Adipocyte (in vitro differentiated cells): ENCODE measurements around the gene FRK.

Source experiments
- DNase-seq: peaks from one replicate; pipeline ENCODE4 v3.0.0-alpha.2; 2015; ENCODE audit warnings: low read depth
- H3K27me3 ChIP-seq: replicated peaks from 2 replicates; pipeline ENCODE4 v1.7.0; 2013; ENCODE audit warnings: mild to moderate bottlenecking, low read length, moderate library complexity; ENCODE audit not compliant: control insufficient read depth, insufficient read depth
- H3K36me3 ChIP-seq: 2 replicates; pipeline ENCODE4 v1.7.0; 2013; ENCODE audit warnings: low read length, mild to moderate bottlenecking, moderate library complexity; ENCODE audit not compliant: control insufficient read depth, insufficient read depth, severe bottlenecking
- H3K4me1 ChIP-seq: 2 replicates; pipeline ENCODE4 v1.7.0; 2013; ENCODE audit warnings: mild to moderate bottlenecking, low read length, moderate library complexity; ENCODE audit not compliant: control insufficient read depth, insufficient read depth
- H3K4me3 ChIP-seq: 2 replicates; pipeline ENCODE4 v1.7.0; 2013; ENCODE audit warnings: mild to moderate bottlenecking, low read length, moderate library complexity
- H3K9ac ChIP-seq: 2 replicates; pipeline ENCODE4 v1.7.0; 2013; ENCODE audit warnings: mild to moderate bottlenecking, low read length, moderate library complexity
- H3K9me3 ChIP-seq: 2 replicates; pipeline ENCODE4 v1.7.0; 2013; ENCODE audit warnings: mild to moderate bottlenecking, low read length, moderate library complexity; ENCODE audit not compliant: control insufficient read depth

The FRK gene

GRCh38 chr6:116060572-116061283 is at the start of gene FRK:
FRK (minus strand) TSS chr6:116060891; CDS start chr6:116060311, 580 bp downstream.
- peak within 1 kb of the TSS; percentile 82 for H3K4me3 ChIP-seq
- H3K9ac ChIP-seq = peak within 1 kb of the TSS; percentile 77
- no peaks in the 10 kb centered on the region for H3K9me3 ChIP-seq
- no peaks in the 10 kb centered on the region for H3K36me3 ChIP-seq
- H3K4me1 ChIP-seq = peaks cover 20% of the 10 kb centered on the region
- peak; percentile 15 for DNase-seq
- H3K27me3 ChIP-seq = no peaks in the 10 kb centered on the region

- no peaks in the 10 kb centered on the region for H3K27me3 ChIP-seq
- H3K9ac ChIP-seq = no peak overlapping the region
- H3K4me3 ChIP-seq = no peak overlapping the region
- peaks cover 43% of the 10 kb centered on the region for H3K36me3 ChIP-seq
- no peaks in the 10 kb centered on the region for H3K9me3 ChIP-seq
- no peak for DNase-seq
- peaks cover 22% of the 10 kb centered on the region for H3K4me1 ChIP-seq
Measured at GRCh38 chr6:116108836-116109235, 48.1 kb upstream of the FRK start.

- Histone ChIP-seq H3K36me3 (peaks cover 19% of the 10 kb centered on the region), H3K9me3 (no peaks in the 10 kb centered on the region), H3K4me3 (peak overlapping the region; percentile 49), H3K4me1 (peaks cover 29% of the 10 kb centered on the region), H3K9ac (peak overlapping the region; percentile 46), H3K27me3 (no peaks in the 10 kb centered on the region)
- peak; percentile 52 for DNase-seq
Measured at GRCh38 chr6:116106146-116106545, 45.5 kb upstream of the FRK start.

GRCh38 chr6:116105247-116105646 is 44.6 kb upstream of the FRK start:
- no peak for DNase-seq

GRCh38 chr6:116104636-116105035 is 43.9 kb upstream of the FRK start:
- peaks cover 4% of the 10 kb centered on the region for H3K36me3 ChIP-seq
- no peaks in the 10 kb centered on the region for H3K9me3 ChIP-seq
- H3K4me1 ChIP-seq = peaks cover 33% of the 10 kb centered on the region
- no peaks in the 10 kb centered on the region for H3K27me3 ChIP-seq
- no peak overlapping the region for H3K4me3 ChIP-seq
- H3K9ac ChIP-seq = no peak overlapping the region
- DNase-seq = no peak

More at GRCh38 chr6:116105247-116105646, 44.6 kb upstream of the FRK start:
- no peak overlapping the region for H3K4me3 ChIP-seq
- H3K9me3 ChIP-seq = no peaks in the 10 kb centered on the region
- no peak overlapping the region for H3K9ac ChIP-seq
- peaks cover 10% of the 10 kb centered on the region for H3K36me3 ChIP-seq
- H3K4me1 ChIP-seq = peaks cover 30% of the 10 kb centered on the region
- H3K27me3 ChIP-seq = no peaks in the 10 kb centered on the region

DNA sequence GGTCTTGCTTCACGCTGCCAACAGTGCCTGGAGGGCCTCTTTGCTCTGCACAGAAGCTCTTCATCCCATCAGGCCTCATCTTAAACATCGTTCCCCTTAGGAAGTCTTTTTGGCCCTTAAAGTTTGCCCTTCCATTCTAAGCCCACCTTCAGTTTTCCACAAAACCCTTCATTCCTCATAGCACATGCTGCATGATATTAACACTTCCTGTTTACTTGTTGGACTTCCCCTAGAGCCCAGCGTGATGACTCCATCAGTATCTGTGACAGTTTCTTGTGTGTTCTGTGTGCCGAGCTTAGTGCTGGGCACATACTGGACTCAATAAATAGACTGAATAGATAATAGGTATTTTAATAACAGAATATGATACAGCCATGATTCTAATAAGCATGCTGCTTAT is 42.2 kb upstream of the FRK start:
- no peak for DNase-seq
- Histone ChIP-seq H3K9me3 (no peaks in the 10 kb centered on the region), H3K4me3 (no peak overlapping the region), H3K9ac (no peak overlapping the region), H3K4me1 (peaks cover 33% of the 10 kb centered on the region), H3K27me3 (no peaks in the 10 kb centered on the region), H3K36me3 (no peaks in the 10 kb centered on the region)

GRCh38 chr6:116101790-116102189 is 41.1 kb upstream of the FRK start:
- H3K36me3 ChIP-seq = no peaks in the 10 kb centered on the region
- no peak for DNase-seq
- H3K4me1 ChIP-seq = peaks cover 32% of the 10 kb centered on the region
- peak overlapping the region; percentile 93 for H3K9ac ChIP-seq
- H3K4me3 ChIP-seq = peak overlapping the region; percentile 93
- H3K9me3 ChIP-seq = no peaks in the 10 kb centered on the region
- no peaks in the 10 kb centered on the region for H3K27me3 ChIP-seq

DNA sequence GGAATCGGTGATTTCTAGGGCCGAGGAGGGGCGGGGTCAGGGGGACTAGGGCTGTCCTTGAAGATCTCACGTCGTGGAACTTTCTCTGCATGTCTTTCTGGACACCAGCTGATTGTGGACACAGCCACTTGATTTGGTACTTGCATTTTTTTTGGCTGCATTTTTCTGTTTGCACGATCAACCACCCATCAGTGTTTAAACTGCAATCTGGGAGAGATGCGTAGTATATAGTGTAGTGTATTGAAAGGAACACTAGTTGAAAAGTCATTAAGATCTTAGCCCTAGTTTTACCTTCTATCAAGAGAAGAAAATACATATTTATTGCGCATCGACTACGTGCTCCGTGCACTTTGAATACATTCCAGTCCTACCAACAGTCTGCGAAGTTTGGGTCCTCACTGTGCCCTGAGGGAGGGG is 40.6 kb upstream of the FRK start:
- DNase-seq = no peak
- peak overlapping the region; percentile 93 for H3K4me3 ChIP-seq
- peak overlapping the region; percentile 93 for H3K9ac ChIP-seq
- peaks cover 2% of the 10 kb centered on the region for H3K9me3 ChIP-seq
- no peaks in the 10 kb centered on the region for H3K36me3 ChIP-seq
- H3K4me1 ChIP-seq = peaks cover 27% of the 10 kb centered on the region
- no peaks in the 10 kb centered on the region for H3K27me3 ChIP-seq

DNA sequence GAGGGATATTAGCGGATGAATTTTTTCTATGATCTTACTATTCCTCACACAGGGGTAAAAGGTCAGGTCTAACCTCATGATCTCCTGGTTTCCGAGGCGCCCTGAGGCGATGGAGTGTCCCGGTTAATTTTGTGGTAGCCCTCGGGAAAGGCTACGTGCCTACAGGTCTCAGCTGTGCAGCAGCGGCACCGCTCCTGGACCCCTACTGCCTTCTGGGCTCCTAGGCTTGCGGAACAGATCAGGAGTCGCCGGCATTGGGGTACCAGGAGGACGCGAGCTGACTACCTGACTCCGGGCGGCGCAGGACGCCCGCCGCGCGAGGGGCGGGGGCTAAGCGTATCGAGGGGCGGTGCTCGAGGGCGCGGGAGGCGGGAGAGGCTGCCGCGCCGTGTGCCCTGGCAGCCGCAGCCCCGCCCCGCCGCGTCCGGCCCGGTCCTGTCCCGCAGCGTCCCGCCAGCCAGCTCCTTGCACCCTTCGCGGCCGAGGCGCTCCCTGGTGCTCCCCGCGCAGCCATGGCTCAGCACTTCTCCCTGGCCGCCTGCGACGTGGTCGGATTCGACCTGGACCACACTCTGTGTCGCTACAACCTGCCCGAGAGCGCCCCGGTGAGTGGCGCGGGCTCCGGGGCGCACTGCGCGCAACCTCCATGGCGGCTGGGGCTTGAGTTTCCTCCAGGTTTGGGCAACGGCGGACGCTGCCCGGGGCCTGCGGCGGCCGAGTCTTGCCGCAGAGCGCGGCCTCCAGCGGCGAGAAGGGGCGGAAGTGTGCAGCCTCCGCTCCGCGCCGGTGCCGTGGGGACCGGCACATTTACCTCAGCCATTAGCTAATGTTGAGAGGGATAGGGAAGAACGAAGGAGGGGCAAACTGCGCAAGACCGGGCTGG is 40.0 kb upstream of the FRK start, which contains the start of gene NT5DC1:
Gene NT5DC1 (plus strand): TSS at position 435 of the 883 bp plus-strand sequence. CDS start 78 bp downstream, at position 513.
- Histone ChIP-seq H3K27me3 (no peaks in the 10 kb centered on the region), H3K9ac (peak within 1 kb of the TSS; percentile 93), H3K36me3 (no peaks in the 10 kb centered on the region), H3K4me1 (peaks cover 22% of the 10 kb centered on the region), H3K9me3 (peaks cover 9% of the 10 kb centered on the region), H3K4me3 (peak within 1 kb of the TSS; percentile 93)
- peak; percentile 91 for DNase-seq

GRCh38 chr6:116099036-116099435 is 38.3 kb upstream of the FRK start:
- Histone ChIP-seq H3K27me3 (no peaks in the 10 kb centered on the region), H3K4me3 (no peak overlapping the region)
- no peak for DNase-seq

More at GRCh38 chr6:116099036-116099435, 38.3 kb upstream of the FRK start:
- Histone ChIP-seq H3K9me3 (peaks cover 11% of the 10 kb centered on the region), H3K4me1 (peaks cover 11% of the 10 kb centered on the region), H3K36me3 (no peaks in the 10 kb centered on the region), H3K9ac (no peak overlapping the region)
